ENCODE results near the gene GHRHR.

Gene GHRHR
- total RNA-seq: 0 reads per million in 2 experiments

GRCh38 chr7:30963842-30964241 lies at the start of gene GHRHR:
Gene GHRHR, plus strand, starts transcription at chr7:30963953. Its CDS starts 116 bp downstream, at chr7:30964069.
- DNase-seq (ENCODE audit: low read depth): no peak

- no peak for DNase-seq (ENCODE audit: low read depth)
These were observed 49.2 kb upstream of the GHRHR start for GRCh38 chr7:30914596-30914995.

- no peak for DNase-seq (ENCODE audit: low read depth)
These were observed 48.6 kb upstream of the GHRHR start for GRCh38 chr7:30915005-30915601.

- no peak for DNase-seq (ENCODE audit: low read depth)
These were observed 48.0 kb upstream of the GHRHR start for GRCh38 chr7:30915751-30916150.

GRCh38 chr7:30916255-30916654 lies 47.5 kb upstream of the GHRHR start:
- DNase-seq (ENCODE audit: low read depth): no peak

- DNase-seq (ENCODE audit: low read depth): no peak
These were observed 47.0 kb upstream of the GHRHR start for GRCh38 chr7:30916767-30917166.

- no peak for DNase-seq (ENCODE audit: low read depth)
These were observed 46.4 kb upstream of the GHRHR start for GRCh38 chr7:30917216-30917893.

- no peak for DNase-seq (ENCODE audit: low read depth)
These were observed 45.1 kb upstream of the GHRHR start for GRCh38 chr7:30918676-30919075.

- DNase-seq (ENCODE audit: low read depth): no peak
These were observed 43.7 kb upstream of the GHRHR start for GRCh38 chr7:30920021-30920583.

- no peak for DNase-seq (ENCODE audit: low read depth)
These were observed 42.9 kb upstream of the GHRHR start for GRCh38 chr7:30920584-30921539.

- DNase-seq (ENCODE audit: low read depth): no peak
These were observed 42.0 kb upstream of the GHRHR start for GRCh38 chr7:30921540-30922401.

GRCh38 chr7:30922596-30922995 lies 41.2 kb upstream of the GHRHR start:
- DNase-seq (ENCODE audit: low read depth): no peak

GRCh38 chr7:30923009-30923773 lies 40.6 kb upstream of the GHRHR start:
- DNase-seq (ENCODE audit: low read depth): no peak

GRCh38 chr7:30923774-30924413 lies 39.9 kb upstream of the GHRHR start:
- DNase-seq (ENCODE audit: low read depth): no peak

GRCh38 chr7:30924624-30925023 lies 39.1 kb upstream of the GHRHR start:
- DNase-seq (ENCODE audit: low read depth): no peak

- DNase-seq (ENCODE audit: low read depth): no peak
These were observed 38.6 kb upstream of the GHRHR start for GRCh38 chr7:30925117-30925516.

GRCh38 chr7:30925913-30926312 lies 37.8 kb upstream of the GHRHR start:
- no peak for DNase-seq (ENCODE audit: low read depth)

GRCh38 chr7:30926313-30926712 lies 37.4 kb upstream of the GHRHR start:
- DNase-seq (ENCODE audit: low read depth): no peak

GRCh38 chr7:30927040-30927439 lies 36.7 kb upstream of the GHRHR start:
- no peak for DNase-seq (ENCODE audit: low read depth)

GRCh38 chr7:30927559-30927958 lies 36.2 kb upstream of the GHRHR start:
- DNase-seq (ENCODE audit: low read depth): no peak

All from T follicular helper cell (primary cell).